HCT116 (cell line): ENCODE results near the gene LKAAEAR1. TPM values are rescaled to one million over a fixed set of nuclear protein-coding genes. Genes with fewer than 3 reads are reported as not detected.

ENCODE experiments used
- ATAC-seq: fragments of 200-7000 bp; cut with Tn5 transposase; 2 replicates; pipeline ENCODE4 v1.9.1; 2020; ENCODE audit warnings: mild to moderate bottlenecking, moderate library complexity
- BruUV-seq: library from RNA; stranded (reverse); fragments of 400-500 nt; replicated peaks from 2 replicates; lab custom pipeline; 2021; lab: Mats Ljungman, UMichigan
- CTCF ChIA-PET: fragments of 300-600 bp; sonication (Branson Sonifier 250); formaldehyde crosslinking; loops from one replicate; lab custom pipeline; 2021; ENCODE audit warnings: antibody characterized with exemption; lab: Charles Lee
- POLR2A ChIA-PET: fragments of 300-600, 350-600 bp; sonication (Branson Sonifier 250); formaldehyde crosslinking; loops from one replicate; lab custom pipeline; 2021; ENCODE audit warnings: antibody characterized with exemption; lab: Charles Lee
- RAD21 ChIA-PET, 2 experiments: fragments of 300-600 bp; sonication (Branson Sonifier 250); formaldehyde crosslinking; loops; one replicate each; lab custom pipeline; 2023; ENCODE audit warnings: low total read pairs in 2 of 2; ENCODE audit not compliant: uncharacterized antibody in 2 of 2, unreplicated experiment in 2 of 2, low non-redundant PET in 1 of 2; lab: Charles Lee
- DNase-seq: peaks from one replicate; pipeline ENCODE4 v3.0.0-alpha.2; 2010; ENCODE audit warnings: low read depth, low spot score
- H2AFZ ChIP-seq: fragments of 200-600 bp; shearing (Covaris generic), sonication (generic); 2 replicates; pipeline ENCODE4 v1.6.1; 2017; ENCODE audit warnings: low read depth, mixed run types, mixed read lengths, antibody characterized with exemption, low read length; ENCODE audit not compliant: poor library complexity, severe bottlenecking
- H3K27ac ChIP-seq: 2 replicates; pipeline ENCODE4 v1.5.1; 2012; ENCODE audit warnings: low read depth, low read length
- H3K27me3 ChIP-seq: fragments of 200-600 bp; sonication (generic); 2 replicates; pipeline ENCODE4 v1.6.1; 2016; ENCODE audit warnings: mixed run types, low read length, mixed read lengths; ENCODE audit not compliant: insufficient read depth
- H3K36me3 ChIP-seq, 2 experiments: fragments of 200-500 bp in 1 of 2; fragments of 200-600 bp in 1 of 2; sonication (Bioruptor generic) in 1 of 2; sonication (generic) in 1 of 2; 2 replicates each; pipeline versions ENCODE4 v1.5.1 to v1.6.1; 2014 to 2016; ENCODE audit warnings: low read length in 2 of 2, inconsistent platforms in 1 of 2, mixed read lengths in 1 of 2, mixed run types in 1 of 2; ENCODE audit not compliant: insufficient read depth in 2 of 2, control insufficient read depth in 1 of 2
- H3K4me1 ChIP-seq, 2 experiments: fragments of 200-600 bp in 1 of 2; sonication (generic) in 1 of 2; 2 replicates each; pipeline versions ENCODE4 v1.5.1 to v1.6.1; 2012 to 2017; ENCODE audit warnings: low read length in 2 of 2, inconsistent platforms in 1 of 2, mild to moderate bottlenecking in 1 of 2, mixed read lengths in 1 of 2, mixed run types in 1 of 2, moderate library complexity in 1 of 2; ENCODE audit not compliant: insufficient read depth in 2 of 2, control insufficient read depth in 1 of 2
- H3K4me2 ChIP-seq: fragments of 200-600 bp; sonication (generic); 2 replicates; pipeline ENCODE4 v1.6.1; 2017; ENCODE audit warnings: mixed run types, low read length, mixed read lengths
- H3K4me3 ChIP-seq, 2 experiments: fragments of 200-600 bp in 1 of 2; sonication (generic) in 1 of 2; replicated peaks in 1 of 2; 2 replicates each; pipeline ENCODE4 v1.5.1; 2011 to 2016; ENCODE audit warnings: low read length in 2 of 2, control low read depth in 1 of 2, low read depth in 1 of 2, mild to moderate bottlenecking in 1 of 2, mixed read lengths in 1 of 2, mixed run types in 1 of 2
- H3K79me2 ChIP-seq: fragments of 200-600 bp; sonication (generic); 2 replicates; pipeline ENCODE4 v1.6.1; 2017; ENCODE audit warnings: mild to moderate bottlenecking, mixed run types, low read length, moderate library complexity, mixed read lengths; ENCODE audit not compliant: insufficient read depth
- H3K9ac ChIP-seq: fragments of 200-600 bp; sonication (generic); 2 replicates; pipeline ENCODE4 v1.6.1; 2016; ENCODE audit warnings: low read length, mixed read lengths
- H3K9me2 ChIP-seq: fragments of 200-600 bp; sonication (generic), shearing (Covaris generic); 2 replicates; pipeline ENCODE4 v1.6.1; 2017; ENCODE audit warnings: mixed run types, mild to moderate bottlenecking, moderate library complexity; ENCODE audit not compliant: insufficient read depth
- H3K9me3 ChIP-seq, 2 experiments: fragments of 200-500 bp in 1 of 2; fragments of 200-600 bp in 1 of 2; sonication (Bioruptor generic) in 1 of 2; sonication (generic) in 1 of 2; 2 replicates each; pipeline ENCODE4 v1.6.1; 2014 to 2017; ENCODE audit warnings: low read length in 2 of 2, mixed read lengths in 2 of 2, inconsistent platforms in 1 of 2, low read depth in 1 of 2, mild to moderate bottlenecking in 1 of 2, mixed run types in 1 of 2, moderate library complexity in 1 of 2; ENCODE audit not compliant: control insufficient read depth in 1 of 2, insufficient read depth in 1 of 2
- H4K20me1 ChIP-seq: fragments of 200-600 bp; sonication (generic), shearing (Covaris generic); 2 replicates; pipeline ENCODE4 v1.6.1; 2017; ENCODE audit warnings: mixed run types, mild to moderate bottlenecking, moderate library complexity; ENCODE audit not compliant: insufficient read depth
- CBX3 ChIP-seq: IDR thresholded peaks from 2 replicates; pipeline ENCODE4 v1.6.1; 2012; ENCODE audit warnings: low read depth
- CEBPB ChIP-seq: IDR thresholded peaks from 2 replicates; pipeline ENCODE4 v1.6.1; 2012; ENCODE audit warnings: low read depth
- ELF1 ChIP-seq: IDR thresholded peaks from 2 replicates; pipeline ENCODE4 v1.6.1; 2012; ENCODE audit warnings: low read depth, borderline replicate concordance
- FOSL1 ChIP-seq: IDR thresholded peaks from 2 replicates; pipeline ENCODE4 v1.6.1; 2012; ENCODE audit warnings: low read depth
- MAX ChIP-seq: IDR thresholded peaks from 2 replicates; pipeline ENCODE4 v1.6.1; 2012
- POLR2AphosphoS5 ChIP-seq: IDR thresholded peaks from 2 replicates; pipeline ENCODE4 v1.6.1; 2011; ENCODE audit warnings: mild to moderate bottlenecking, low read depth, low read length, moderate library complexity
- RAD21 ChIP-seq: IDR thresholded peaks from 2 replicates; pipeline ENCODE4 v1.6.1; 2012; ENCODE audit warnings: low read depth, mild to moderate bottlenecking
- TCF7L2 ChIP-seq: IDR thresholded peaks from 2 replicates; pipeline ENCODE4 v1.7.0; 2011; ENCODE audit warnings: borderline replicate concordance, inconsistent platforms; ENCODE audit not compliant: insufficient read depth, insufficient read length; ENCODE audit errors: extremely low read depth
- YY1 ChIP-seq: IDR thresholded peaks from 2 replicates; pipeline ENCODE4 v1.6.1; 2011; ENCODE audit warnings: low read length, low read depth, moderate library complexity, mild to moderate bottlenecking; ENCODE audit not compliant: insufficient replicate concordance; ENCODE audit errors: extremely low read depth
- ZNF274 ChIP-seq: fragments of 200-500 bp; sonication (Bioruptor generic); IDR thresholded peaks from 2 replicates; pipeline ENCODE4 v1.6.1; 2014; ENCODE audit warnings: mild to moderate bottlenecking, low read depth, low read length, inconsistent platforms
- intact Hi-C: fragments of 100-400 bp; cut with micrococcal nuclease; formaldehyde crosslinking; loops from 2 replicates; pipeline ENCODE4 v1.10.0; 2022
- total RNA-seq: library from RNA; stranded (reverse); gene quantifications from one replicate; pipeline ENCODE4 v1.2.1, GENCODE V29; 2021; ENCODE audit not compliant: unreplicated experiment
- TF ChIP-seq, protein P1 (sequence below): IDR thresholded peaks from 2 replicates; pipeline ENCODE4 v1.6.1; 2012; ENCODE audit warnings: low read depth
- TF ChIP-seq, protein P2 (sequence below): IDR thresholded peaks from 2 replicates; pipeline ENCODE4 v1.6.1; 2011; ENCODE audit warnings: mild to moderate bottlenecking, low read length, moderate library complexity; ENCODE audit not compliant: insufficient replicate concordance; ENCODE audit errors: extremely low read depth

Gene LKAAEAR1
- total RNA-seq, 1 experiment from 2014 or later = not detected

DNA sequence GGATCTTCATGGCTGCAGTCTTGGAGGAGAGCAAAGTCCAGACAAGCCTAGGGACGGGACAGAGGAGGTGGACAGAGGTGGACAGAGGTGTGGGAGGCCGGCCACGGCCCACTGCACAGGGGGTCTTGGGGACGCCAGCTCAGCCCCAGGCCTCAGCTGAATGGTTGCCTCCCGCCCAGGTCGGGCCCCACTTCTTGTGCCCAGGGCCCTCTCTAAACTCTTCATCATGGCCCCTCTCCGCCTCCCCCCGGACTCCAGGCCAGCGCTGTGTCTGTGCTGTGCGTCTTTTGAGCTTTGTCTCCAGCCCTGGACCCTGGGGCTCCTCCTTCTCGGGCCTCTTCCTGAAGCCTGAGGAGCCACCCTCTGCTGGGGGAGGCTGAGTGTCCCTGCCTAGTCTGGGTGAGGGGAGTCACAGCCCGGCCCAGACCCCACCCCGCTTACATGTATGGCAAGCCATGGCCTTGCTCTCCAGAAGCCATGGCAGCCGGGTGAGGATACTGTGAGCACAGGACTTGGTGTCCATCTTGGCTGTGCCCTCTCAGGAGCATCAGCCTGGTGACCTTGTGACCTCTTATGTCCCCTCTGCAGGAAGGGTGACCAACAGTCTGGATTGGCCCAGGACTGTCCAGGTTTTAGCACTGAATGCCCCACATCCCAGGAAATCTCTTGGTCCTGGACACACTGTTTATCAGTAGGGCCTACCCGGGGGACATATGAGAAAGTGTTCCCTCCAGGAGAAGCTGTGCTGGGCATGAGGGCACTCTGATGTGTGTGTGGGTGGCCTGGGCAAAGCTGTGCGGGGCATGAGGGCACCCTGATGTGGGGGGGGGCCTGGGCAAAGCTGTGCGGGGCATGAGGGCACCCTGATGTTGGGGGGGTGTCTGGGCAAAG is 32.6 kb upstream of the LKAAEAR1 start:
- Histone ChIP-seq H2AFZ (no peak overlapping the region), H3K9ac (no peak overlapping the region), H3K9me2 (no peaks in the 10 kb centered on the region), H3K27me3 (no peaks in the 10 kb centered on the region), H3K27ac (no peak overlapping the region), H3K4me3 (no peak overlapping the region), H3K4me1 (peaks cover 0 to 8% of the 10 kb centered on the region in 2 experiments; a peak in 2 of 4 replicates), H3K9me3 (no peaks in the 10 kb centered on the region), H3K36me3 (no peaks in the 10 kb centered on the region), H3K79me2 (no peaks in the 10 kb centered on the region), H3K4me2 (no peak overlapping the region), H4K20me1 (no peaks in the 10 kb centered on the region)
- no TSS peak for BruUV-seq
- RAD21 ChIA-PET = no interaction called here
- intact Hi-C loops = no loop called here
- DNase-seq (no peak), ATAC-seq (no peak)
- CTCF ChIA-PET = interaction anchor here (1.7 kb wide), 1 partner anchor 15 kb away, joined by 8 read pairs; no protein-coding TSS in a partner anchor
- TF ChIP-seq CEBPB = no peak
- no peak for TF ChIP-seq FOSL1
- TF ChIP-seq YY1 = no peak
- no peak for TF ChIP-seq MAX
- TF ChIP-seq, protein P1, sequence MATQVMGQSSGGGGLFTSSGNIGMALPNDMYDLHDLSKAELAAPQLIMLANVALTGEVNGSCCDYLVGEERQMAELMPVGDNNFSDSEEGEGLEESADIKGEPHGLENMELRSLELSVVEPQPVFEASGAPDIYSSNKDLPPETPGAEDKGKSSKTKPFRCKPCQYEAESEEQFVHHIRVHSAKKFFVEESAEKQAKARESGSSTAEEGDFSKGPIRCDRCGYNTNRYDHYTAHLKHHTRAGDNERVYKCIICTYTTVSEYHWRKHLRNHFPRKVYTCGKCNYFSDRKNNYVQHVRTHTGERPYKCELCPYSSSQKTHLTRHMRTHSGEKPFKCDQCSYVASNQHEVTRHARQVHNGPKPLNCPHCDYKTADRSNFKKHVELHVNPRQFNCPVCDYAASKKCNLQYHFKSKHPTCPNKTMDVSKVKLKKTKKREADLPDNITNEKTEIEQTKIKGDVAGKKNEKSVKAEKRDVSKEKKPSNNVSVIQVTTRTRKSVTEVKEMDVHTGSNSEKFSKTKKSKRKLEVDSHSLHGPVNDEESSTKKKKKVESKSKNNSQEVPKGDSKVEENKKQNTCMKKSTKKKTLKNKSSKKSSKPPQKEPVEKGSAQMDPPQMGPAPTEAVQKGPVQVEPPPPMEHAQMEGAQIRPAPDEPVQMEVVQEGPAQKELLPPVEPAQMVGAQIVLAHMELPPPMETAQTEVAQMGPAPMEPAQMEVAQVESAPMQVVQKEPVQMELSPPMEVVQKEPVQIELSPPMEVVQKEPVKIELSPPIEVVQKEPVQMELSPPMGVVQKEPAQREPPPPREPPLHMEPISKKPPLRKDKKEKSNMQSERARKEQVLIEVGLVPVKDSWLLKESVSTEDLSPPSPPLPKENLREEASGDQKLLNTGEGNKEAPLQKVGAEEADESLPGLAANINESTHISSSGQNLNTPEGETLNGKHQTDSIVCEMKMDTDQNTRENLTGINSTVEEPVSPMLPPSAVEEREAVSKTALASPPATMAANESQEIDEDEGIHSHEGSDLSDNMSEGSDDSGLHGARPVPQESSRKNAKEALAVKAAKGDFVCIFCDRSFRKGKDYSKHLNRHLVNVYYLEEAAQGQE = no peak
- TF ChIP-seq ZNF274 = no peak
- TF ChIP-seq RAD21 = no peak
- no peak for TF ChIP-seq POLR2AphosphoS5
- no peak for TF ChIP-seq ELF1
- TF ChIP-seq TCF7L2 = no peak
- TF ChIP-seq, protein P2, sequence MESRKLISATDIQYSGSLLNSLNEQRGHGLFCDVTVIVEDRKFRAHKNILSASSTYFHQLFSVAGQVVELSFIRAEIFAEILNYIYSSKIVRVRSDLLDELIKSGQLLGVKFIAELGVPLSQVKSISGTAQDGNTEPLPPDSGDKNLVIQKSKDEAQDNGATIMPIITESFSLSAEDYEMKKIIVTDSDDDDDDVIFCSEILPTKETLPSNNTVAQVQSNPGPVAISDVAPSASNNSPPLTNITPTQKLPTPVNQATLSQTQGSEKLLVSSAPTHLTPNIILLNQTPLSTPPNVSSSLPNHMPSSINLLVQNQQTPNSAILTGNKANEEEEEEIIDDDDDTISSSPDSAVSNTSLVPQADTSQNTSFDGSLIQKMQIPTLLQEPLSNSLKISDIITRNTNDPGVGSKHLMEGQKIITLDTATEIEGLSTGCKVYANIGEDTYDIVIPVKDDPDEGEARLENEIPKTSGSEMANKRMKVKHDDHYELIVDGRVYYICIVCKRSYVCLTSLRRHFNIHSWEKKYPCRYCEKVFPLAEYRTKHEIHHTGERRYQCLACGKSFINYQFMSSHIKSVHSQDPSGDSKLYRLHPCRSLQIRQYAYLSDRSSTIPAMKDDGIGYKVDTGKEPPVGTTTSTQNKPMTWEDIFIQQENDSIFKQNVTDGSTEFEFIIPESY = no peak
- TF ChIP-seq CBX3 = no peak
- POLR2A ChIA-PET = no interaction called here
